Stimulated activated CD8-positive, alpha-beta memory T cell treated with anti-CD3 and anti-CD28 coated beads, Interleukin-7, amount 100 ng/mL, for 1 hour (primary cell): ENCODE results near the gene IGF1.
"Not testable (repeated sequence)": the region's sequence is repeated elsewhere in the genome, so short reads cannot be mapped to it uniquely, and the experiment has no call there.

Experiments used
- DNase-seq, 2 donors: peaks; one replicate each; pipeline ENCODE4 v3.0.0-alpha.2; 2020; ENCODE audit warnings: low read depth in 2 of 2

Gene IGF1

DNA sequence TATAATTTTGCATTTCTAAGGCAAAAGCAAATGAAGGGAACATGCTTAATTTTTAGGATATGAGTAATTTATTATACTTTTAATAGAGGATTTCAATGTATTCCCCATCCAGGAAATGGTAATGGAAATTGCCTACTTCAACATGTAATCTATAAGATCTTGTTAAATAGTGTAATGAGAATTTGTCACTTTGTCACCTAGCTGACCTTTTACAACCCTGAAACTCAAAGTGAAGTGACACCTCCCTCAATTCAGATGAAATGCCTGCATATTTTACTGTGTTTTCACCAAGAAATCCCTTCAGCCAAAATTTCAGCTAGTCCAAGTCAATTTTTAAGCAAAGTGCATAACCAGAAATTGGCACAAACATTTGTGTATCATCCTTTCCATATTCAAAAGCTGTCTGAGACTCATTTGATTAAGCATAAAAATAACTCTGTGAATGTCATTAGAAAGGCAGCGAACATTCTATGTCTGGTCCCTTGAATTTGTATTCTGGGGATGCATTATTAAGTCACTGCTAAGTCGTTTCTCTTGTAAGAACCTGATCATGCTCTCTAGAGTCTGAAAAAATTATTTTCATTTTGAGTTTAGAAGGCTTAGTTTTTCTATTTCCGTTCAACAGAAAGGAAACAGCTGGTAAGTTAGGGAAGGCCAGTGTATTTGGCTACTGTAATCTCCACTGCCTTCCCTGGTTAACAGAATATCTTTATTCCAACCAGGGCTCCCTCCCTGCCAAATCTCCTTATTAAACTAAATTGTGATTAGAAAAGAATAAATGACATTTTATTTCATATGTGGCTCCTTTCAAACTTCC, 100.8 kb downstream of the IGF1 start:
- no peak for DNase-seq

DNA sequence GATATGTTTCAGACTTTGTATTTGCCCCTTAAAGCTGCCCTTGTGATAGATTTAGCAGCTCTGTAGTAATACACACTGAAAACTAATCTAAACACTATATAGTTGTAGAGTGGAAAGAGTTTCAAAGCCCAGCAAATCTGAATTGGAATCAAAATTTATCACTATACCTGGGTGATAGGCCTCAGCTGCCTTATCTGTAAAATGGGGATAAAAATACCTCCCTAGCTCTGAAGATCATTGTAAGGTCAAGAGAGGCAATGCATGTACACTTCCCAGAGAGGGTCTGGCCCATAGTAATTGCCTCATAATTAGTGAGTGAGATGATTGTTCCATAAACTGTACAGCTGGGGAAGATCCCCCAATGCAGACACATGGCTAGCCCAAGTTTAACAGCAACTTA, 103.6 kb downstream of the IGF1 start:
- DNase-seq, result no peak

- no peak for DNase-seq
These were observed 104.1 kb downstream of the IGF1 start for GRCh38 chr12:102376181-102376747.

DNA sequence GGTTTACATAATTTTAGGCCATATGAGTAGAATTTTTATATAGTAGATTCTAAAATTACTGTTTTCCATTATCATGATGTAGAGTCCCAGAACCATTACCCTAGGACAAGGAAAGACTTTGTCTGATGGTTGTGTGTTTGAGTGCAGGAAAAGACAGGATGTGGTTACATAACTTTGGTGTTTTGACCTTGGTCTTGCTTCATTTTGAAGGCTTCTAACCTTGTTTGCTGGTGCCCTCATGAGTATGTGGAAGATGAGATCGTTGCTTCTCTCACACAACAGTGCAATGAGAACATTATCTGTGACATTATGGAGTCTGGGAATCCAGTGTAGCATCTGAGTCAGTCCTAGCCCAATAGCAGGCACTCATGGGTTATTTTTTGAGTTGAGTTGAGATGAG, 106.2 kb downstream of the IGF1 start:
- no peak for DNase-seq

DNA sequence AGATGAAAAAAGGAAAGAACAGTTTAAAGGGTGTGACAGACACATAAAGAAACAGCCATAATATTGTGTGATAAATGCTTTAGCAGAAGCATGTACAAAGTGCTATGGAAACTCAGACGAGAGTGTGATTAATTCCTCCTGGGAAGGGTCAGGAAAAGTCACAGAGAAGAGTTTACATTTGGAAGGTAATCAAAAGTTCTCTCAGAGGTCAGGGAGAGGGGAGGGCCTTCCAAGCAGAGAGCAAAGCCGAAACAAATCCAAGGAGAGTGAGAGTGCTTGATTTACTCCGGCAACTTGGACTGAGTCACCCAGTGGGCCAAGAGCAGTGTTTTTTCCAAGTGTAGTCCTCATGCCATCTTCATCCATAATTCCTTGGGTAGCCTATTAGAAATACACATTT, 108.3 kb downstream of the IGF1 start:
- DNase-seq, result no peak

DNA sequence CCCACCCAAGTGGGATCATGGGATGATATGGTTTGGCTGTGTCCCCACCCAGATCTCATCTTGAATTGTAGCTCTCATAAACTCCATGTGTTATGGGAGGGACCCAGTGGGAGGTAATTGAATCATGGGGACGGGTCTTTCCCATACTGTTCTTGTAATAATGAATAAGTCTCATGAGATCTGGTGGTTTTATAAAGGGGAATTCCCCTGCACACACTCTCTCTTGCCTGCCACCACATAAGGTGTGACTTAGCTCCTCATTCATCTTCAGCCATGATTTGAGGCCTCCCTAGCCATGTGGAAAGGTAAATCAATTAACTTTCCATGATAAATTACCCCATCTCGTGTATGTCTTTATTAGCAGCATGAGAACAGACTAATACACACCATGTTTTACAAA, 109.2 kb downstream of the IGF1 start:
- no peak for DNase-seq

- no peak for DNase-seq
These were observed 110.5 kb downstream of the IGF1 start for GRCh38 chr12:102369876-102370275.

GRCh38 chr12:102365365-102365764, 115.0 kb downstream of the IGF1 start:
- DNase-seq, result no peak

DNA sequence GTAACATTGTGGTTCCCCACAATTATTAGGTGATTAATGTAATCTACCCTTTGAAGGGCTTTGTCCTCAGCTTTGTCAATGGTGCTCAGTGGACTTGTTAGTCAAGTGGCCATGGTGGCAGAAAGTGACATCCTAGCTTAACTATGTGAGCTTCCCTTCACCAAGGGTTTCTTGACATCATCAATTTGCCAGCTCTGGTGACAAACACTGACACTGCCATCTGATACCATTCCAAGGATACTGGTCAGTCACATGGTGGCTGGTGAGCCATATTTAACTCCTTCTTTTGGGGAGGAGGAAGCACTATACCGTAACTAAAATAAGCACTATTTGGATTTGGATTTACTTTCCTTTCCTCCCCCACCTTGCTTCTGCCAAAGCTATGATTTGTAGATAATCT, 115.7 kb downstream of the IGF1 start:
- no peak for DNase-seq

DNA sequence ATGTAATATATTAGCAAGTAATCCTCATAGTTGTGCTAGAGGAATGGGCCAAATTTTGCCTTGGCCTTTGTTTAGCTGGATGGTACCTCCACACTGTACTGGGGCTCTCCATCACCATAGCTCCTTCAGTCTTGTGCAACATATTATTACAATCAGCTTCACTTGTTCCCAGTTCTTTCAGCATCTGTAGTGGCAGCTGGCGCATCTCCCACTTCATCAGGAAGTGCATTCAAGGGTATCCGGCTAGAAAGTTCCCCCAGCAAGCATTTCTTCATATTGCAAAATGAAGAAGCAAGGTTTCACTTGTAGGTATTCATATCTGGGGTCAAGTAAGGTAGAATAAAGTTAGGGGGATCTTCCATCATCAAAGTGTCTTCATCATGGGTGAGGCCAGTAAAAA, 123.7 kb downstream of the IGF1 start:
- DNase-seq, result no peak

GRCh38 chr12:102354281-102354680, 126.1 kb downstream of the IGF1 start:
- not testable (repeated sequence) for DNase-seq

DNA sequence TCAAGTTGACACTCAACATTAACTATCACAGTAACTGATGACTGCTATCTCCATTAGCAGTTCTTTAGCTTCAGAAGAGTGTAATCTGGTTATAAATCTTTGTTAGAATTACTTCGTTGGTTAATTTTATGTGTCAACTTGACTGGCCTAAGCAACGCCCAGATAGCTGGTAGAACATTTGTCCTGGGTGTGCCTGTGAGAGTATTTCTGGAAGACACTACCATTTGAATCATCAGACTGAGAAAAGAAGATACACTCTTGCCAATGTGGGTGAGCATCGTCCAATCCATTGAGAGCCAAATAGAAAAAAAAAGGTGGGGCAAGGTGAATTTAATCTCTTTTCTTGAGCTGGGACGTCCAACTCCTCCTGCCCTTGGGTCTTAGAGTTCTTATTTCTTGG, 129.0 kb downstream of the IGF1 start:
- no peak for DNase-seq

DNA sequence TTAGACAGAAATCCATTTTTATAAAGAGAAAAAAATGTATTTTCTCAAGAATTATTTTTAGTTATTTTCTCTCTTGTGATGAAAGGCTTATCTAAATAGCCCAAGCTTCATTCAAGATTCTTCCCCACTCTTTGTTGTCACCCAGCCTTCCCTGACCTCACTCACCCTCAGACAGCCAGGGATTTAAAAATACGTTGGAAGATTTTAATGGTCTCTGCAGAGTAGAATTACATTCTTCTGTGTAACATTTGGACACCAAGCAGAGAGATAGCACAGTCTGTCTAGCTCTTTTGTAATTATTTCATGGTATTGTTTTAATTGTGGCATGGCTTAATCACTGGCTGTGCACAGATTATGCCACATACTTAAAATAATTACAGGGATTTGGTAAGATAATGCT, 130.3 kb downstream of the IGF1 start:
- no peak for DNase-seq

- DNase-seq, result no peak
These were observed 131.3 kb downstream of the IGF1 start for GRCh38 chr12:102349079-102349478.

DNA sequence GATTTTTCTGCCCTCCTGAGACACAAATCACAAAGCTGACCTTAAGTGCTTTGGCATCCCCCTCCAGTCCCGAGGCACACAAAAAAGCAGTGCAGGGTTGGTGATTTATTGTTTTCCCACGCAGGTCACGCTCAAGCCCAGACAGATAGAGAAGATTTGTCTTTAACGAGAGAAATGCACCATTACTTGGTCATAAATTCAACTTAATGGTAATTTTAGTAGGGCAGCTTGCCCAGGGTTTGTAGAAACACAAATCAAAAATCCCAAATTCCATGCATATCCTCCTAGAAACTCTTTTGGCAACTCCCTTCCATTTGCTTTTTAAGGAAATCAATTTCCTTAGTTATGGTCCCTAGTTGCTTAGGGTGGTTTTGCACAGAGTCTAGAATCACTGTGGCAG, 132.6 kb downstream of the IGF1 start:
- no peak for DNase-seq
